HFF-Myc (cell line): ENCODE results near the gene HEXD.

ENCODE experiments used
- DNase-seq: peaks from one replicate; pipeline ENCODE4 v3.0.0-alpha.2; 2011; ENCODE audit warnings: low read depth; ENCODE audit errors: extremely low read depth
- H3K4me3 ChIP-seq: replicated peaks from 2 replicates; pipeline ENCODE4 v1.5.1; 2011; ENCODE audit warnings: low read depth, mild to moderate bottlenecking, control low read depth, low read length
- CTCF ChIP-seq: IDR thresholded peaks from 2 replicates; pipeline ENCODE4 v1.5.1; 2012; ENCODE audit warnings: mild to moderate bottlenecking, low read depth, low read length, control low read depth; ENCODE audit errors: missing control alignments

Gene HEXD

GRCh38 chr17:82463925-82464566 lies 45.9 kb downstream of the HEXD start:
- TF ChIP-seq CTCF, result no peak
- no peak overlapping the region for H3K4me3 ChIP-seq
- DNase-seq, result no peak

- no peak for DNase-seq
- no peak for TF ChIP-seq CTCF
- H3K4me3 ChIP-seq, result no peak overlapping the region
Measured at GRCh38 chr17:82464567-82464929, 46.4 kb downstream of the HEXD start.

GRCh38 chr17:82465023-82465603 lies 47.0 kb downstream of the HEXD start:
- H3K4me3 ChIP-seq, result no peak overlapping the region
- no peak for TF ChIP-seq CTCF
- DNase-seq, result no peak

- DNase-seq, result no peak
- H3K4me3 ChIP-seq, result no peak overlapping the region
- TF ChIP-seq CTCF, result no peak
Measured at GRCh38 chr17:82468692-82469091, 50.5 kb downstream of the HEXD start.

- H3K4me3 ChIP-seq, result no peak overlapping the region
- no peak for TF ChIP-seq CTCF
- DNase-seq, result no peak
Measured at GRCh38 chr17:82470065-82470464, 51.9 kb downstream of the HEXD start.

- no peak overlapping the region for H3K4me3 ChIP-seq
- no peak for DNase-seq
- no peak for TF ChIP-seq CTCF
Measured at GRCh38 chr17:82474223-82475010, 56.3 kb downstream of the HEXD start.
